Endothelial cell of umbilical vein (primary cell): ENCODE measurements around the gene CPNE7. TPM values are rescaled to one million over a fixed set of nuclear protein-coding genes. Genes with fewer than 3 reads are reported as not detected.
"Not testable (repeated sequence)": the region's sequence is repeated elsewhere in the genome, so short reads cannot be mapped to it uniquely, and the experiment has no call there.

ENCODE experiments used
- BruUV-seq: library from RNA; stranded (reverse); fragments of 400-500 nt; replicated peaks from 2 replicates; lab custom pipeline; 2021; lab: Mats Ljungman, UMichigan
- CTCF ChIA-PET: fragments of 300-600, 350-600 bp; sonication (Branson Sonifier 250); formaldehyde crosslinking; loops from one replicate; lab custom pipeline; 2021; ENCODE audit warnings: antibody characterized with exemption, inconsistent platforms; lab: Charles Lee
- POLR2A ChIA-PET: fragments of 300-600, 350-600 bp; sonication (Branson Sonifier 250); formaldehyde crosslinking; loops from one replicate; lab custom pipeline; 2021; ENCODE audit warnings: antibody characterized with exemption, inconsistent platforms; lab: Charles Lee
- DNase-seq: peaks from one replicate; pipeline ENCODE4 v3.0.0-alpha.2; 2011; ENCODE audit warnings: low read depth, low spot score
- FAIRE-seq: peaks from 2 replicates; lab custom pipeline; 2011; peaks lifted over from hg19 to GRCh38; lab: Jason Lieb, UNC
- H2AFZ ChIP-seq: 2 replicates; pipeline ENCODE4 v1.6.0; 2012; ENCODE audit warnings: low read depth, low read length, control low read depth, inconsistent platforms
- H3K27ac ChIP-seq: 2 replicates; pipeline ENCODE4 v1.5.1; 2011; ENCODE audit warnings: low read depth, mild to moderate bottlenecking, control low read depth, low read length, moderate library complexity; ENCODE audit not compliant: insufficient read depth
- H3K27me3 ChIP-seq, 2 experiments: 2 replicates each; pipeline versions ENCODE4 v1.6.0 to v1.6.1; 2011; ENCODE audit warnings: low read length in 2 of 2, mixed read lengths in 1 of 2; ENCODE audit not compliant: control insufficient read depth in 2 of 2, insufficient read depth in 2 of 2
- H3K36me3 ChIP-seq, 2 experiments: 2 replicates in 1 of 2; 3 replicates in 1 of 2; pipeline ENCODE4 v1.5.1; 2011; ENCODE audit warnings: low read length in 2 of 2, mild to moderate bottlenecking in 1 of 2, moderate library complexity in 1 of 2; ENCODE audit not compliant: control insufficient read depth in 2 of 2, insufficient read depth in 2 of 2; ENCODE audit errors: extremely low read depth in 1 of 2
- H3K4me1 ChIP-seq: 3 replicates; pipeline ENCODE4 v1.5.1; 2011; ENCODE audit warnings: mild to moderate bottlenecking, low read length; ENCODE audit not compliant: control insufficient read depth, insufficient read depth; ENCODE audit errors: extremely low read depth
- H3K4me2 ChIP-seq: 2 replicates; pipeline ENCODE4 v1.6.1; 2011; ENCODE audit warnings: low read length, control low read depth, mixed read lengths; ENCODE audit not compliant: insufficient read depth
- H3K4me3 ChIP-seq, 3 experiments: fragments of 200-600 bp in 1 of 3; sonication (generic), shearing (Covaris generic) in 1 of 3; replicated peaks in 1 of 3; 2 replicates each; pipeline ENCODE4 v1.5.1; 2011 to 2016; ENCODE audit warnings: control low read depth in 3 of 3, low read length in 3 of 3, mild to moderate bottlenecking in 2 of 3, inconsistent platforms in 1 of 3, low read depth in 1 of 3, moderate library complexity in 1 of 3; ENCODE audit not compliant: insufficient read depth in 1 of 3
- H3K79me2 ChIP-seq: 2 replicates; pipeline ENCODE4 v1.6.0; 2012; ENCODE audit warnings: low read length, inconsistent platforms; ENCODE audit not compliant: control insufficient read depth, insufficient read depth
- H3K9ac ChIP-seq: replicated peaks from 2 replicates; pipeline ENCODE3; 2011; ENCODE audit warnings: low read length, control low read depth; ENCODE audit not compliant: insufficient read depth; ENCODE audit errors: extremely low read depth
- H3K9me1 ChIP-seq: replicated peaks from 3 replicates; pipeline ENCODE4 v1.6.0; 2011; ENCODE audit warnings: mild to moderate bottlenecking, low read length; ENCODE audit not compliant: control insufficient read depth, insufficient read depth; ENCODE audit errors: extremely low read depth
- H3K9me3 ChIP-seq: replicated peaks from 2 replicates; pipeline ENCODE4 v1.5.1; 2012; ENCODE audit warnings: low read length, inconsistent platforms; ENCODE audit not compliant: control insufficient read depth, insufficient read depth
- H4K20me1 ChIP-seq: replicated peaks from 2 replicates; pipeline ENCODE3; 2011; ENCODE audit warnings: mild to moderate bottlenecking, low read length; ENCODE audit not compliant: control insufficient read depth, insufficient read depth; ENCODE audit errors: extremely low read depth
- CTCF ChIP-seq, 2 donors: IDR thresholded peaks; 1 replicate in 1 of 2; 2 replicates in 1 of 2; pipeline ENCODE4 v1.5.1; 2011; ENCODE audit warnings: low read length in 2 of 2, mild to moderate bottlenecking in 2 of 2, moderate library complexity in 2 of 2, control low read depth in 1 of 2, inconsistent platforms in 1 of 2, low read depth in 1 of 2; ENCODE audit not compliant: insufficient read depth in 1 of 2; ENCODE audit errors: extremely low read depth in 1 of 2
- EZH2 ChIP-seq: IDR thresholded peaks from 2 replicates; pipeline ENCODE4 v1.6.1; 2012; ENCODE audit warnings: borderline replicate concordance, low read depth, mild to moderate bottlenecking, moderate library complexity, low read length, inconsistent platforms; ENCODE audit not compliant: severe bottlenecking
- FOS ChIP-seq: IDR thresholded peaks from 2 replicates; pipeline ENCODE4 v1.6.1; 2011; ENCODE audit warnings: mild to moderate bottlenecking, low read length, moderate library complexity, borderline replicate concordance; ENCODE audit not compliant: insufficient read depth
- GATA2 ChIP-seq: IDR thresholded peaks from 2 replicates; pipeline ENCODE4 v1.7.0; 2011; ENCODE audit warnings: low read depth, mild to moderate bottlenecking, moderate library complexity, mixed read lengths, low read length; ENCODE audit not compliant: insufficient read length, insufficient read depth
- JUN ChIP-seq: IDR thresholded peaks from 2 replicates; pipeline ENCODE4 v1.6.1; 2011; ENCODE audit warnings: borderline replicate concordance, low read depth; ENCODE audit not compliant: insufficient read length, insufficient read depth
- MAX ChIP-seq: IDR thresholded peaks from 2 replicates; pipeline ENCODE4 v1.6.1; 2011; ENCODE audit not compliant: insufficient read depth, insufficient read length
- MYC ChIP-seq: IDR thresholded peaks from one replicate; pipeline ENCODE4 v1.6.1; 2011; ENCODE audit warnings: mild to moderate bottlenecking, low read depth, low read length
- POLR2A ChIP-seq: IDR thresholded peaks from 2 replicates; pipeline ENCODE4 v1.6.1; 2012; ENCODE audit warnings: low read depth, mild to moderate bottlenecking, control low read depth, low read length
- POLR2AphosphoS5 ChIP-seq: IDR thresholded peaks from 2 replicates; pipeline ENCODE4 v1.6.1; 2012; ENCODE audit warnings: low read depth, mild to moderate bottlenecking, control low read depth, low read length, moderate library complexity; ENCODE audit not compliant: insufficient read depth
- dilution Hi-C: fragments of 300-500 bp; cut with MboI; formaldehyde crosslinking; loops from one replicate; pipeline ENCODE4 v1.15.0; 2019; ENCODE audit warnings: low sequenced_read_pairs; ENCODE audit not compliant: extremely low pct_ligation_motif_present
- intact Hi-C: fragments of 100-400 bp; cut with micrococcal nuclease; formaldehyde crosslinking; loops from one replicate; pipeline ENCODE4 v1.10.0; 2022
- polyA plus RNA-seq, 4 experiments: library from polyadenylated mRNA; depleted of rRNA in 3 of 4; stranded (reverse) in 3 of 4; unstranded in 1 of 4; fragments of >200 nt; gene quantifications; 2 replicates each; pipeline versions ENCODE4 v1.2.1 to v1.2.3, GENCODE V29; 2011 to 2012; ENCODE audit warnings: missing spikeins in 1 of 4
- total RNA-seq: library from RNA; stranded (reverse); gene quantifications from 2 replicates; pipeline ENCODE4 v1.2.3, GENCODE V29; 2021

Gene CPNE7
- total and polyA plus RNA-seq, 2 donors (not counting 3 experiments of a cell fraction or from before 2014, with no cell fraction given): 2.0 to 5.9 TPM

GRCh38 chr16:89570342-89570923 is 5.1 kb upstream of the CPNE7 start:
- no peak for FAIRE-seq
- ChIA-PET CTCF (no interaction called here), POLR2A (no interaction called here)
- Histone ChIP-seq H3K9me3 (no peaks in the 10 kb centered on the region), H3K9ac (no peak overlapping the region), H2AFZ (no peak overlapping the region), H4K20me1 (no peaks in the 10 kb centered on the region), H3K27me3 (no peaks in the 10 kb centered on the region), H3K27ac (no peak overlapping the region), H3K4me3 (no peak overlapping the region), H3K36me3 (no peaks in the 10 kb centered on the region), H3K4me1 (peaks cover 14% of the 10 kb centered on the region), H3K4me2 (no peak overlapping the region), H3K79me2 (no peaks in the 10 kb centered on the region), H3K9me1 (no peaks in the 10 kb centered on the region)
- DNase-seq: no peak
- BruUV-seq: no TSS peak
- dilution Hi-C loops: no loop called here
- TF ChIP-seq MYC (no peak), POLR2AphosphoS5 (no peak), GATA2 (no peak), EZH2 (no peak), MAX (no peak), CTCF (IDR thresholded peaks at IDR 0.05; ENCODE audit: extremely low read depth in 1 of 2, insufficient read depth in 1 of 2, low read depth in 1 of 2, low read length in 2 of 2) (no peak), JUN (no peak), FOS (no peak), POLR2A (no peak)
- intact Hi-C loops: loop anchor here (10.0 kb wide), 1 partner anchor 154 kb away; the partner anchor contains the start of genes VPS9D1 and ZNF276

GRCh38 chr16:89570983-89571598 is 4.5 kb upstream of the CPNE7 start:
- DNase-seq, dilution Hi-C loops: not testable (repeated sequence)

More at GRCh38 chr16:89570983-89571598, 4.5 kb upstream of the CPNE7 start:
- H4K20me1 ChIP-seq, H3K9me3 ChIP-seq, H3K4me3 ChIP-seq, FAIRE-seq, POLR2A ChIA-PET, H3K27me3 ChIP-seq, H2AFZ ChIP-seq, H3K4me1 ChIP-seq, H3K4me2 ChIP-seq, H3K79me2 ChIP-seq, CTCF ChIA-PET, H3K9me1 ChIP-seq, H3K36me3 ChIP-seq, H3K27ac ChIP-seq, H3K9ac ChIP-seq, BruUV-seq: not testable (repeated sequence)
- intact Hi-C loops: loop anchor here (10.0 kb wide), 1 partner anchor 154 kb away; the partner anchor contains the start of genes VPS9D1 and ZNF276
